ENCODE measurements around the gene CMIP. TPM values are rescaled to one million over a fixed set of nuclear protein-coding genes. Genes with fewer than 3 reads are reported as not detected.
A peak's percentile ranks its signal among the peaks of the same experiment; 100 is the strongest.
"Not testable (repeated sequence)": the region's sequence is repeated elsewhere in the genome, so short reads cannot be mapped to it uniquely, and the experiment has no call there.

The CMIP gene
- total RNA-seq, 1 donor from 2014 or later: 40.0 TPM

DNA sequence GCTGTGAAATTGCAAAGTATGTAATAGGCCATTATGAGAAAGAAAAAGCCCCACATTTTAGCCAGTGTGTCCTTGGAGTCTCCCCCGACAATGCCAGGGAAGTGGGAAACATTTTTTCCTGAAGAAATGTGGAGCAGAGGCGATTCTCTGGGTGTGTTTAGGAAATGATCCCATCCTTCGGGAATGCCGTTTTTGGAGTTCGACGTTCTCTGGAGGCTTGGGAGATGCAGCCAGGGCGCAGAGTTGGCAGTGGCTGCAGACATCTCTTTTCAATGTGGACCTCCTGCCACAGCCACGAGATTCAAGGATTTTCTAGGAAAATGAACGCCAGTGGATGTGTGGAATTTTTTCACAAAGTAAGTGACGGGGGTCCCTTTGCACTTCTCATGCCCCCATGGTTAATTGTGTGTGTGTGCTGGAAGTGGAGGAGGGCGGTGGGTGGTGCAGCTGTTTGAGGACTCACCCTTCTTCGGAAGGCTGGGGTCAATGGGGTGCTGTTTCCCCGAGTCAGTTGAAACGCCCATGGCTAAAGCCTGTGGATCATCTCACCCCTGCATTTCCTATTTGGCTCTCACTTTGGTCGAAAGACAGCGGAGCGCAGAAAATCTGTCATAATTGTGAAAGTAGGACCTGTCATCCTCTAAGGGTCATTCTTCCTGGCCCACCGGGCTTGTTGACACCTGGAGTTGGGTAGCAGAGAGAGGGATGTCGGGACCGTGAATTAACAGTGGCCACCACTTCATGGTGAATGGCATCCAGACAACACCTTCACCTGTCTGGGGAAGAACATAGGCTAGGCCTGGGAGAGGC lies 73.2 kb downstream of the CMIP start:
- H3K27me3 Mint-ChIP-seq: no peaks in the 10 kb centered on the region
- H3K9me3 Mint-ChIP-seq: no peaks in the 10 kb centered on the region
- peaks cover 6% of the 10 kb centered on the region for H3K36me3 Mint-ChIP-seq (ENCODE audit: low read depth)
- H3K4me3 Mint-ChIP-seq: no peak overlapping the region
- H3K4me1 Mint-ChIP-seq: peaks cover 47% of the 10 kb centered on the region
- no peak for DNase-seq
- H3K27ac Mint-ChIP-seq: no peak overlapping the region
- intact Hi-C loops (cut with micrococcal nuclease): no loop called here

DNA sequence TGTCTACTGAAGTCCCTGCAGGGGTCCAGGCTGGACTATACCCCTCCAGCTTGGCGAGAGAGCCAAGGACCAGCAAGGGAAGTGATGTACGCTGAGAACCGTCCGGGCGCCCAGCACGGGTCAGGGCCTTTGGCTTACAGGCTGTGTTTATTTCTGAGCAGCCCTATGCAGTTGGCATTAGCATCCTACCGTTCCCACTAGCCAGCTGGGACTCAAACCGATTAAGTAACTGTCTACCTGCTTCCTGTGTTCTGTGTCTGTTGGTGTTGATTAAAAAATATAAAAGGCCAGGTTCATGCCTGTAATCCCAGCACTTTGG lies 73.8 kb downstream of the CMIP start:
- Mint-ChIP-seq H3K4me3 (no peak overlapping the region), H3K27me3 (no peaks in the 10 kb centered on the region), H3K9me3 (no peaks in the 10 kb centered on the region), H3K4me1 (peaks cover 52% of the 10 kb centered on the region), H3K27ac (no peak overlapping the region), H3K36me3 (ENCODE audit: low read depth) (peaks cover 10% of the 10 kb centered on the region)
- DNase-seq: no peak
- intact Hi-C loops (cut with micrococcal nuclease): no loop called here

DNA sequence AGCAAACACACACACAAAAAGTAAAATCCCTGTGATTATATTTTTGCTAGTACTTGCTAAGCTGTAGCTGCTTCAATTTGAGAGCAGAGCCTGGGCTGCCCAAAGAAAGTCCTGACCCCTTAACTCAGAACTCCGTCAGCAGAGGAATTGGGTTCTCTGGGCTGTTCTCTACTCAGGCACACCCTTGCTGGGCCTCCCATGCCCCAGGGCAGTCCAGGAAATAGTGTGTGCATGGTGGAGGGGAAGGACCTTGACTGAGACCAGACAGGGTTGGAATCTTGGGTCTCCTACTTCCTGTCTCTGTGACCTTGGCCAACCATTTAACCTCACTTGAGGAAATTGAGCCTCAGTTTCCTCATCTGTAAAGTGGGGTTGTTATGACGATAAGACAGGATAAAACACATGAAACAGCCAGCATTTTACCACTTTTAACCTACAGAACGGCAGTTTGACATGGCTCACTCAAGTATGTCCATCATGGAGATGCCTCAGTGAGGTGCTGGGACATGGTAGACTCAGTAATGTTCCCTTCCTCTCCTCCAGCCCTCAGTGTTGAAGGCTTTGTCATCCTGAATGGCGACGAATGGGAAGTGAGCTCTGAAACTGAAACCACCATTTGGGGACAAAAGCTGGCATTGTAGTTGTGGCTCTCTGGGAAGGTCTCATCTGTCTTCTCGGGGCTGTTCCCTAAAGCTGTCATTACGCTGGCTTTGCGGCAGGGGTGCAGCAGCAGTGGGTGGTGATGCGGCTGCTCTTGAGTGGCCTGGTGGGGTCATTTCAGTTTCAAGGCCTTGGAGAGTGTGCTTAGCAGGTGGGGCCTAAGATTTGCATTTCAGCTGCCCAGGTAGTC lies 74.9 kb downstream of the CMIP start:
- no peak overlapping the region for H3K4me3 Mint-ChIP-seq
- peaks cover 11% of the 10 kb centered on the region for H3K36me3 Mint-ChIP-seq (ENCODE audit: low read depth)
- H3K4me1 Mint-ChIP-seq: peaks cover 48% of the 10 kb centered on the region
- H3K27me3 Mint-ChIP-seq: no peaks in the 10 kb centered on the region
- DNase-seq: no peak
- peak overlapping the region; percentile 56 for H3K27ac Mint-ChIP-seq
- intact Hi-C loops (cut with micrococcal nuclease): no loop called here
- H3K9me3 Mint-ChIP-seq: no peaks in the 10 kb centered on the region

DNA sequence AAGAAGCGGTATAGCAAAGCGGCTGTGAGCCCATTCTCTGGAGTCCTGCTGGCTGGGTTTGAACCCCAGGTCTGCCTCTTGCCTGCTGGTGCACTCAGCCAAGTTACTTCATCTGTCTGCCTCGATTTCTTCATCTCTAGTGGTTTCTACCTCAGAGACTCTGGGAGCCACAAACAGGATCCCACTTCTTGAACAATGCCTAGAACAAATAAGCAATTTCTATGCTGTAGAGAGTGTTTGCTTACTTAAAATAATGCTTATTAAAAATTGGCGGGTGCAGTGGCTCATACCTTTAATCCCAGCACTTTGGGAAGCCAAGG lies 75.5 kb downstream of the CMIP start:
- H3K27ac Mint-ChIP-seq: peak overlapping the region; percentile 37
- intact Hi-C loops (cut with micrococcal nuclease): no loop called here
- H3K36me3 Mint-ChIP-seq (ENCODE audit: low read depth): peaks cover 11% of the 10 kb centered on the region
- no peak overlapping the region for H3K4me3 Mint-ChIP-seq
- peaks cover 48% of the 10 kb centered on the region for H3K4me1 Mint-ChIP-seq
- H3K9me3 Mint-ChIP-seq: no peaks in the 10 kb centered on the region
- no peaks in the 10 kb centered on the region for H3K27me3 Mint-ChIP-seq
- DNase-seq: no peak

DNA sequence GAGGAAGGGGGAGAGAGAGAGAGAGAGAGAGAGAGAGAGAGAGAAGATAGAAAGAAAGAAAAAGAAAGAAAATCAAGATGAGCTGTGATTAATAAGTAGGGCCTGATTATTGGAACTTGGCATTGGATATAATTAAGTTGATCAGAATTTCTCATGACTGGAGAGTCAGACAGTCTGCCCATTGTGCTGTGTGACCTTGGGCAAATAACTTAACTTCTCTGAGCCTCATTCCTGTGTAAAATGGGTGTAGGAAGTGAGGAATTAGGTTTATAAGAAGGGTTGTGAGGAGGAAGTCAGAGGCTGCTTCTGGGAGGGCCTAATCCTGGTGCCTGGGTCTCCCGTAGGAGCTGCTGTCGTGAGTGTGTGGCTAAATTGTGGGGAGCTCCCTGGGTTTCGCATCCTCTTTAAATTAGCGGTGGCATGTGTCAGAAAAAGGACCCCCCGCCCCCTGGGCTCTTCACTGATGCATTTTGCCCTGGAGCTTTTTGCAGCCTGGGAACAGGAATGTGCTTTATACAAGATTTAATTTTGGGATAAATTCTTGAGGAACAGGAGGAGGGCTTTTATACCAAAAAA lies 76.0 kb downstream of the CMIP start:
- peak overlapping the region; percentile 72 for H3K27ac Mint-ChIP-seq

DNA sequence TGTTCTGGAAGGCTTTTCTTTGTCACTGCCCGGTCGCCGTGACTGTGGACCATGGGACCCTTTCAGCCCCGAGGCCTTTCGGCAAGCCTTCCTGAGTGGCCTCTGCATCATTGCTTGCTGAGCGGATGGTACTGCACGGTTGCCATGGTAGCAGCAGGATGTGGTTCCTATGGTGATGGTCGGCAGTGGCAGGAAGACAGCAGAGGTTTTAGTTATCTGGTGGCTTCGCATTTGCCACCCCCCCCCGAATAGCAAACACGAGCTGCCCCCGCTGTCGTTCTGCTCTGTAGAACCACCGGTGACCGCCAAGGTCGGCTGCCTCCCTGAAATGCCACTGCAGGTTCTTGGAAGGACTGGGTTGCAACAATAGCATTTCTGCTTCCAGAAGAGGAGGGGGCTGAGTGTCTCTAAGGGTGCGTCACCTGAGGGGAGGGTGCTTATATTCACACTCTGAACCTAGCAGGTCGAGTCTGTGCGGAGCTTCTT lies 76.6 kb downstream of the CMIP start:
- peak; percentile 94 for DNase-seq
- H3K4me3 Mint-ChIP-seq: peak overlapping the region; percentile 34
- no peaks in the 10 kb centered on the region for H3K9me3 Mint-ChIP-seq
- intact Hi-C loops (cut with micrococcal nuclease): no loop called here
- H3K27me3 Mint-ChIP-seq: no peaks in the 10 kb centered on the region
- peaks cover 49% of the 10 kb centered on the region for H3K4me1 Mint-ChIP-seq
- H3K27ac Mint-ChIP-seq: no peak overlapping the region
- H3K36me3 Mint-ChIP-seq (ENCODE audit: low read depth): peaks cover 9% of the 10 kb centered on the region

More for the DNA sequence above, 76.0 kb downstream of the CMIP start:
- Mint-ChIP-seq H3K27me3 (no peaks in the 10 kb centered on the region), H3K4me3 (no peak overlapping the region), H3K36me3 (ENCODE audit: low read depth) (peaks cover 11% of the 10 kb centered on the region), H3K9me3 (no peaks in the 10 kb centered on the region), H3K4me1 (peaks cover 48% of the 10 kb centered on the region)
- intact Hi-C loops (cut with micrococcal nuclease): no loop called here
- no peak for DNase-seq

DNA sequence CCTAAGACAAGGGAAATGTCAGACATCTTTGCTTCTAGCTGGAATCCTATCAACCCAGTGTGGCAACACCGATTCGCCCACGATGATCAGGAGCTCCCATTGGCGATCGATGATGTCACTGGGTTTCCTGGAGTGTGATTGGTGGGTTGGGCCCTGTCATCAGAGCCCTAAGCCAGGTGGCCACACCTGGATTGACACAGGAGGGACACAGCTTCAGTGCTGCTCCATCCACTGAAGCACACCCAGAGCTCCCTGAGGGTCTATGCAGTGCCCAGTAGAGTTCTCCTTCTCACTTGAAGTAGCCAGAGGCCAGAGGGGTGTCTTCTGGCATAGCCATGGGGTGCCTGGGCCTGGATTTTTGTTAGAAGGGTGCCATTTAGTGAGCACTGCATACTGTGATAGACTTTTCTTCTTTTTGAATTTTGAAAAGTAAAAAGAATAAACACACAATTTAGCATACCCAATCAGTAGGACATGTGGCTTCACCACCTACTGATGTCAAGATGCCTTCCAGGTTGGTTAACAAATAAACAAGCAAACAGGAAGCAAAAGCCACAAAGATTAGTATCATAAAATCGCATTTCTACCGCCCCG lies 77.6 kb downstream of the CMIP start:
- Mint-ChIP-seq H3K36me3 (ENCODE audit: low read depth) (peaks cover 10% of the 10 kb centered on the region), H3K4me1 (peaks cover 54% of the 10 kb centered on the region)
- peak; percentile 73 for DNase-seq

DNA sequence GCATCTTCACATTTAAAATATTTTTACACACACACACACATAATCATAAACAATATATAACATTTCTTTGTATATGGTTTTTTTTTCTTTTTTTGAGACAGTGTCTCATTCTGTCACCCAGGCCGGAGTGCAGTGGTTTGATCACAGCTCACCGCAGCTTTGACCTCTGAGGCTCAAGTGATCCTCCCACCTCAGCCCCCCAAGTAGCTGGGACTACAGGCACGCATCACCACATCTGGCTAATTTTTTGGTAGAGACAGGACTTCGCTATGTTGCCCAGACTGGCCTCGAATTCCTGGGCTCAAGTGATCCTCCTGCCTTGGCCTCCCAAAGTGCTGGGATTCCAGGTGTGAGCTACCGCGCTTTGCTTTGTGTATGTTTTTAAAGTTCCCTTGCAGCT lies 78.2 kb downstream of the CMIP start:
- Mint-ChIP-seq H3K4me1 (peaks cover 57% of the 10 kb centered on the region), H3K27ac (peak overlapping the region; percentile 32), H3K36me3 (ENCODE audit: low read depth) (peaks cover 12% of the 10 kb centered on the region)
- intact Hi-C loops (cut with micrococcal nuclease); DNase-seq; H3K4me3 Mint-ChIP-seq; H3K27me3 Mint-ChIP-seq; H3K9me3 Mint-ChIP-seq: not testable (repeated sequence)

More for the DNA sequence above, 77.6 kb downstream of the CMIP start:
- Mint-ChIP-seq H3K27ac (no peak overlapping the region), H3K27me3 (no peaks in the 10 kb centered on the region), H3K9me3 (no peaks in the 10 kb centered on the region), H3K4me3 (peak overlapping the region; percentile 26)
- intact Hi-C loops (cut with micrococcal nuclease): no loop called here

DNA sequence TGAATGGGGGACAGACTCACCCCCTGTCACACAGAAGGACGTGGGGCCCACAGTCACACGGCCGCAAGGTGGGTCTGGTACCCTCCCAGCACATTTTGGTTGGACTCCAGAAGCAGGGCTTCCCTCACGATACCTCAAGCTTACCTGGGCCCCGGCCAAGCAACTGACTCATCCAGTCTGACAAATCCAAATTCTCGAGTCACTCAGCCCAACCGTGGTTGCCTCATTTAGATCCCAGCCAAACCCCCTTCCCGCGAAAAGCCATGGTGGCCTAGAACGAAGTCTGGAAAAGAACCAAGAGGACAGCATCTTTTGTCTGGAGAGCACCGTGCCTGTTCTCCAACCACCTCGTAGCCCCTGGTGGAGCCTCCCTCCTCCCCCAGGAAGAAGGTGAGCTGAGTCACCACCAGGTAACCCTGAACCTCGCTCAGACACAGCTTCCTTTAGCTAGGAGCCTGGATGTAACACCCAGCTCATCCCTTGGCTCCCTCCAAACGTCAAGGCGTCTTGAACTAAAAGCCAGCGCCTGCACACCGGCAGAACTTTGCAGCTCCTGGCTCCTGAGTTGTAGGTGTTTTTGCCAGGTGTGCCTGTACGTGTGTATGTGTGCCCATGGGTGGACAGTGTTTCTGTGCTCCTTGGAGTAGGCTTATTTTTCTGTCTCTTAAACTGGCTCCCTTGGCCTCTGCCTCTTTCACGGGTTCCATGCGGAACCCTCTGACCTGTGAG lies 78.9 kb downstream of the CMIP start:
- Mint-ChIP-seq H3K4me1 (peaks cover 60% of the 10 kb centered on the region), H3K27me3 (no peaks in the 10 kb centered on the region), H3K4me3 (peak overlapping the region; percentile 28), H3K9me3 (no peaks in the 10 kb centered on the region), H3K27ac (peak overlapping the region; percentile 32), H3K36me3 (ENCODE audit: low read depth) (peaks cover 12% of the 10 kb centered on the region)
- intact Hi-C loops (cut with micrococcal nuclease): no loop called here
- DNase-seq: no peak

DNA sequence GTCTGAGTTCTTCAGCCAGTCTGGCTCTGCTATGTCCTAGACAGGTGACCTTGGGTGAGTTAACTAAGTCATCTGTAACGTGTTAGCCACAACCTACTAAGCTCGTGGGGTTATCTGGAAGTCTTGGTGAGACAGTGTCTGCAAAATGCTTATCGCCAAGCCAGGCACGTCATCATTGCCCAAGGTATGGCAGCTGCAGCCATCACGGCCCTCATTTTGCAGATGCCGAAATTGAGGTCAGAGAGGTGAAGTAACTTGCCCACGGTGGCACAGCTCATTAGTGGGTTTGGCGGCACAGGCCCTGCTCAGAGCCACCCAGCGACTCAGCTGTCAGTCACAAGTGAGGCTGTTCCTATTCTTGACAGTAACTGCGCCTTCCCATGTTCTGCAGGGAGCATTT lies 79.8 kb downstream of the CMIP start:
- Mint-ChIP-seq H3K4me1 (peaks cover 62% of the 10 kb centered on the region), H3K27me3 (no peaks in the 10 kb centered on the region), H3K4me3 (no peak overlapping the region), H3K36me3 (ENCODE audit: low read depth) (peaks cover 12% of the 10 kb centered on the region), H3K27ac (no peak overlapping the region), H3K9me3 (no peaks in the 10 kb centered on the region)
- intact Hi-C loops (cut with micrococcal nuclease): no loop called here
- DNase-seq: peak; percentile 64

DNA sequence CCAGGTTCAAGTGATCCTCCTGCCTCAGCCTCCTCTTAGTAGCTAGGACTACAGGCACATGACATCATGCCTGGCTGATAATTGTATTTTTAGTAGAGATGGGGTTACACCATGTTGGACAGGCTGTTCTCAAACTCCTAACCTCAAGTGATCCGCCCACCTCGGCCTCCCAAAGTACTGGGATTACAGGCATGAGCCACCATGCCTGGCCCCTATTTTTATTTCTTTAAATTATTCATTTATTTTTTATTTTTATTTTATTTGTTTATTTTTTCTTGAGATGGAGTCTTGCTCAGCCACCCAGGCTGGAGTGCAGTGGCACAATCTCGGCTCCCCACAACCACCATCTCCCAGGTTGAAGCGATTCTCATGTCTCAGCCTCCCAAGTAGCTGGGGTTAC lies 80.3 kb downstream of the CMIP start:
- H3K27ac Mint-ChIP-seq; intact Hi-C loops (cut with micrococcal nuclease); H3K4me3 Mint-ChIP-seq; DNase-seq; H3K9me3 Mint-ChIP-seq; H3K27me3 Mint-ChIP-seq: not testable (repeated sequence)
- H3K4me1 Mint-ChIP-seq: peaks cover 57% of the 10 kb centered on the region
- H3K36me3 Mint-ChIP-seq (ENCODE audit: low read depth): peaks cover 12% of the 10 kb centered on the region

DNA sequence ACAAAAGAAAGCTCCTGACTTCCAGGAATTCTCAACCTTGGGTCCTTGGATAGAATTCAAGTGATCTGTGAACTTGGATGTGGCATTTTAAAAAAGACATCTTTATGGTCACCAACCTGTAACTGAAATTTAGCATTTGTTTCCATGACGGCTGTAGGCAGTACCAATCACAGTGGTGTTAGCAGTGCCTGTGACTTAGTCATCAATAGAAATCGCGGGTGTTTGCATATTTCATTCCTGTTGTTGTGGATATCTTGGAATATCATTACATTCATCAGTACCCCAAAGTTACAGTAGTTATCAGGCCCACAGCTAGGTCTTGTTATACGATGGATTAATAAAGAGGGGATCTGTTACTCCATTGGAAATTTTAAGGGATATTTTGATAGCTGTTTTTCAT lies 81.6 kb downstream of the CMIP start:
- Mint-ChIP-seq H3K9me3 (no peaks in the 10 kb centered on the region), H3K27ac (no peak overlapping the region), H3K27me3 (no peaks in the 10 kb centered on the region), H3K4me3 (no peak overlapping the region), H3K4me1 (peaks cover 44% of the 10 kb centered on the region), H3K36me3 (ENCODE audit: low read depth) (peaks cover 12% of the 10 kb centered on the region)
- intact Hi-C loops (cut with micrococcal nuclease): no loop called here
- no peak for DNase-seq

DNA sequence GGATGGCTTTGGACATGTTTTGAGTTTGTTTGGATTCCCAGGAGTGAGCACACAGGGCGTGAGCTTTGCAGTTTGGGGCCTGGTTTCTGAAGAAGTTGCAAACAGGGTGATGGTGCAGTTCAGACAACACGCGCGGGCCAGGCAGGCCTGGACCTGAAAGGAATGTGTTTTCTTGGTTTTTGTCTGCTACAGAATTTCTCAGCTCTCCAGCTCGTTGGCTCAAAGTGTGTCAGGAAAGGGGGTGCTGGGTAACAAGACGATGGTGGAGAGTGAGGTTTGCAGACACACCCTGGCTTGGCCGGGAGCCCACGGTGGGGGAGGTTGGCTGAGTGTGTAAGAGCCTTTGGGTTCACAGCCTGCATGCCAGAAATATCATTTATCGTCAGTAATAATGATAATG lies 82.3 kb downstream of the CMIP start:
- Mint-ChIP-seq H3K27ac (no peak overlapping the region), H3K27me3 (no peaks in the 10 kb centered on the region), H3K36me3 (ENCODE audit: low read depth) (peaks cover 12% of the 10 kb centered on the region), H3K4me1 (peaks cover 37% of the 10 kb centered on the region), H3K9me3 (no peaks in the 10 kb centered on the region), H3K4me3 (no peak overlapping the region)
- intact Hi-C loops (cut with micrococcal nuclease): no loop called here
- DNase-seq: no peak
